Raji (cell line): ENCODE data around the gene CDC25B.

Experiments
- POLR2A ChIP-seq: IDR thresholded peaks from 2 replicates; pipeline ENCODE4 v1.6.1; 2011; ENCODE audit warnings: low read depth, low read length, control low read depth; ENCODE audit not compliant: insufficient read depth

Gene CDC25B

DNA sequence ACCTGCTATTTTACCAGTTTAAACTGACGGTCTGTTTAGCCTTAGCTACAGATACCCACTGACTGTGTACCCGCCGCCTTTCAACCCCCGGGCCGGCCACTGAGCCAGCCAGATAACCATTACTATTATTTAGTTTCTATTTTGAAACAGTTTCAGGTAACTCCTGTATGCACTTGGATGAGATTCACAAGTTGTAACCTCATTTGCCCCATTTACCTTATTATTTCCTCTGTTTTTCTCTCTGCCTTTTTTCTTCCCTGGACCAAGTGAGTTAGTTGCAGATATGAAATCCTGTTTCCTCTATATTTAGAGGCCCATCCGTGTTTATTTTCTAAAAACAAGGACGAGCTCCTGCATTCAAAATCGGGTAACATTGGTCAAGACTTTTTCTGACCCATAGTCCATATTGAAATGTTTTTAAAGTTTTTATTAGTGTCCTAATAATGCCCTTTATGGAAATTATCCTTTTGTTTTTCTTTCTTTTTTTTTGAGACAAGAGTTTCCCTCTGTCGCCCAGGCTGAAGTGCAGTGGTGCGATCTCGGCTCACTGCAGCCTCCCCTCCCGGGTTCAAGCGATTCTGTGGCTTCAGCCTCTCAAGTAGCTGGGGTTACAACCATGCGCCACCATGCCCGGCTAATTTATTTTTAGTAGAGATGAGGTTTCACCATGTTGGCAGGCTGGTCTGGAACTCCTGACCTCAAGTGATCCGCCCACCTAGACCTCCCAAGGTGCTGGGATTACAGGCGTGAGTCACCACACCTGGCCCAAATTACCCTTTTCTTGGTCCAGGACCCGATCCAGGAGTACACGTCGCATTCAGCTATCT is 25.0 kb downstream of the CDC25B start:
- no peak for TF ChIP-seq POLR2A

DNA sequence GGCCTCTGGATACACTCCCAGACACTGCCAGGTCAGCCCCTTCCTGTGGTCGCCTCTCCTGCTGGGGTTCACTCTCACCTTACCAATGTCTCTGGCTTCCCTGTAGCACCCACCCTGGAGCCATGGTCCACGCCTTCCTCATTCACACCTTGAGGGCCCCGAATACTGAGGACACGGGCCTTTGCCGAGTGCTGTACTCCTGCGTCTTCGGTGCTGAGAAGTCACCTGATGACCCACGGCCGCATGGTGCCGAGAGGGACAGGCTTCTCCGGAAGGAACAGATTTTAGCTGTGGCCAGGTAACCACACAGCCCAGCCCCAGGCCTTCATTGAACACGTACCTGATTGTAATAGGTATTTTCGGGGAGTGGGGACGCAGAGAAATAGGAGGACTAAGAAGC is 25.9 kb downstream of the CDC25B start:
- TF ChIP-seq POLR2A: no peak

DNA sequence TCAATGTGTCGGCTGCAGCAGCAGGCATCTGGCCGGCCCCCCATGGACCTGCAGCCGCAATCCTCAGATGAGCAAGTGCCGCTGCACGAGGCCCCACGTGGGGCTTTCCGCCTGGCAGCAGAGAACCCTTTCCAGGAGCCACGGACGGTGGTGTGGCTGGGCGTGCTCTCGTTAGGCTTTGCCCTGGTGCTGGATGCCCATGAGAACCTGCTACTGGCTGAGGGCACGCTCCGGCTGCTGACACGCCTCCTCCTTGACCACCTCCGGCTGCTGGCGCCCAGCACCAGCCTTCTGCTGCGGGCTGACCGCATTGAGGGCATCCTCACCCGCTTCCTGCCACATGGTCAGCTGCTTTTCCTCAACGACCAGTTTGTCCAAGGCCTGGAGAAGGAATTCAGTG is 27.8 kb downstream of the CDC25B start:
- no peak for TF ChIP-seq POLR2A

DNA sequence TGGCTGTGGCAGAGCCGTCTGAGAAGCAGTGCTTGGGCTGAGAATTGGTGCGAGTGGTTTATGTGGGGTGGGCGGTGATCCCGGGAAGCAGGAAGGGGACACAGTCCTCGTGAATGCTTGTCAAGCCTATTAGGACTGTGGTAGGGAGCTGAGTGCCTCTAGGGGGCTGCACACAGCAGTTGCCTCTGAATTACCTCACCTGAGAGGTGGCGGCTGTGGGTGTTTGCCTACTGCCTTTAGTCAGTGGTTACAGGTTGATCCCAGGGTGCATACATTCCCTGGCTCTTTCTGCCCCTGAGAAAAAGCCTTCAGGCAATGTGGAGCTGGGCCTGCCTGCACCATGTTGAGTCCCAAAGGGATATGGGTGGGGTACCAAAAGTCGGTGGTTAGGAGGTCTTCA is 29.4 kb downstream of the CDC25B start:
- no peak for TF ChIP-seq POLR2A

DNA sequence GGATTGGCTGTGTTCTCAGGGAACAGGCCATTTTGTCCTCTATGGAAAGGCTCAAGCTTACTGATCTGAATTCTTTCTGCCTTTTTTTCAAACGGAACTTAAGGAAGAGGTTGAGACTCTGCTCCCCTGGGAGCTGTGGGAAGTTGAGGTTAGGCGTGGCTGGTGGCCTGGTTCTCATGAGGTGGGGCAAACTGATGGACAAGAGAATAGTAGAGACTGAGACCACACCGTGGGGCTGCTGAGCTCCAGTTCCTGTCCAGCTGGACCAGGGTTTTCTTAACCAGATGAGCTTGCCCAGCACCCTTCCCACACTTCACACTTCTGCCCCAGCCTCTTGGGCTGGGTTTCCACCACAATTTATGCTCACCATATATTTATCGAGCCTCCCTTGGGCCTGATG is 30.3 kb downstream of the CDC25B start:
- no peak for TF ChIP-seq POLR2A

DNA sequence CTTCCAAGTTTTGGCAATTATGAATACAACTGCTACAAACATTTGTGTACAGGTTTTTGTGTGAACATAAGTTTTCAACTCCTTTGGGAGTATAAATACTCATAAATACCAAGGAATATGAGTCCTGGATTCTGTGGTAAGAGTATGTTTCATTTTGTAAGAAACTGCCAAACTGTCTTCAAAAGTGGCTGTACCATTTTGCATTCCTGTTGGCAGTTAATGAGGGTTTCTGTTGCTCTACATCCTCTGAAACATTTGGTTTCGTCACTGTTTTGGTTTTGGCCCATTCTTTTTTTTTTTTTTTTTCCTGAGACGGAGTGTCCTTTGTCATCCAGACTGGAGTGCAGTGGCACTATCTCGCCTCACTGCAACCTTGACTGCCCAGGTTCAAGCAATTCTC is 32.7 kb downstream of the CDC25B start:
- no peak for TF ChIP-seq POLR2A

DNA sequence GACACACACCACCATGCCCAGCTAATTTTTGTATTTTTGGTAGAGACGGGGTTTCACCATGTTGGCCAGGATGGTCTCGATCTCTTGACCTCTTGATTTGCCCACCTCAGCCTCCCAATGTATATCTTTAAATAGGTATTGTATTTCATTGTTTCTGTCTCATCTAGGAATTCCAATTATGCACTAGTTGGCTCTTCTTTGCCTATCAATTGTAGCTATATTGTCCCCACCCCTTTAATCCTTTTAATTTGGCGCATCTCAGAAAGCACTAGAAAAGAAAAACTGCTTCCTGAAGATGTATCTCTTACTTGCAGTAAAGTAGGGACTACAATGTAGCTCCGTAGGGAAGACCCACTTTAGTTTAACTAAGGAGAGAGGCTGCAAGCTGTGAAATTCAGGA is 40.0 kb downstream of the CDC25B start:
- no peak for TF ChIP-seq POLR2A

DNA sequence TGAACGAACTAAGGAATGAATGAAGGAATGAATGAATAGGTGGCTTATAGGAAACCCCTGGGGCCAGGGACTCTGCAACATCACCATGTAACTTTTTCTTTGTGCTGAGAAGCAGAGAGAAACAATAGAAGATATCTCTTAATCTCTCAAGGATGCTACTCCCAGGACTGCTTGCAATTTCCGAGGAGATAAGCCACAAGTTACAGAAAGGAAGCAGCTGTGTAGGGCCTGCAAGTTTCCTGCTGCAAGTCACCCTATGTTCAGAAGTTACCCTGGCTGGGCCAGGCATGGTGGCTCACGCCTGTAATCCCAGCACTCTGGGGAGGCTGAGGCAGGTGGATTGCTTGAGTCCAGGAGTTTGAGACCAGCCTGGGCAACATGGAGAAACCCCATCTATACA is 43.2 kb downstream of the CDC25B start:
- TF ChIP-seq POLR2A: no peak

DNA sequence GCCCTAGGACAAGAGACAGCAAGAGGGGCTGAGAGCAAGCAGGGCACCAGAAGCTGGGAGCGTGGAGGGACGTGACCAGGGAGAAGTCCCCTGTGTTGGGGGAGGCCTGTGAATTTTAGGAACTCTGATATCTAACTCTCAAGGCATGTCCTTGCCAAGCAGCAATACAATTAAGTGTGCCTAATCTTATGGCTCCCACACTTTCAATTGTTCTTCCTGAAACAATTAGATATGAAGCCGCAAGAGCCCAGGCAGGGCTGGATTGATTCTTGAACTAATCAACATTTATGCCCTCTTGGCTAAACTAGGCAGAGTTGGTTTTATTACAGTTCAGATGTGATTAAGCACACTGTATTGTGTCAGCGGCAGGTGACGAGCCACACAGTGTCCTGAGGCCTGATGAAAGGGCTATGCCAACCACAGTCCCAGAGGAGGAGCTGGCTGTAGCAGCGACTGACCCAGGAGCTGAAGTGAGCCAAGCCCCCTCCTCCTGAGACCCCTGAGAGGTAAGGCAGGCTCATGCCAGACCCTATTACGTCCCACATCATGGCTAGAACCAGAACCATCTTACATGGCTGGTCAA is 46.3 kb downstream of the CDC25B start:
- TF ChIP-seq POLR2A: no peak

DNA sequence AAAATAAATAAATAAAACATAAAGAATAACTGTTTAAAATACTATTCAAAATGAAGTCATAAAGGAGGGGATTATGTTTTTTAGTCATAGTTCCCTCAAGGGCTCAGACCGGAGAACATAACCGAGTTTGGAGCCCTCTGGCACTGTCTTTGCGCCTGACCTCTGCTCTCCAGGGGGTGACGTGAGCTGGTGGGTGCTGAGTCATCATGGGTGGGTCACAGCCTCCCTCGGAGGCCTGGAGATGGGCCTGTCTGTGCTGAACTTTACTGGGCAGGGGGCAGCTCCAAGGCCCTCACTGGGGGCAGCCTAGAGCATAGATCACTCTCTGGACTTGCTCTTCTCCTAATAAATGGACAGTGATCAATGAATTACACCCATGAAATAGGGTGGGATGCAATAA is 47.4 kb downstream of the CDC25B start:
- TF ChIP-seq POLR2A: no peak

DNA sequence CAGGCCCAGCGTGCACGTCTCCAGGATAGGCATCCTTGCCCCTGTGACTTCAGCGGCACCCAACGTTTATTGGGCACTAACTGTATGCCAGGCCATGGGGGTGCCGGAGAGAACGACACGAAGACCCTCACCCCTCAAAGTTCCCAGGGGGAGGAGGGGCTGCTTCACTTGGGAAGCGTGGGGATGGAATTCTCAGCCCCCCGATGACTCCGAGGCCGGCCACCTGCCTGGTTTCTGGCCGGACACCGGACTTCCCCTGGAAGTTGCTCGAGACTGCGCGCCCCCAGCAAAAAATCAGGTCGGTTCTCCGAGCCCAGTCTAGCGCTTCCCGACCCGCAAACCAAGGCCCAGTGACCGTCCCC is 50.2 kb downstream of the CDC25B start:
- no peak; the same call in 1 of the 2 replicates for TF ChIP-seq POLR2A

DNA sequence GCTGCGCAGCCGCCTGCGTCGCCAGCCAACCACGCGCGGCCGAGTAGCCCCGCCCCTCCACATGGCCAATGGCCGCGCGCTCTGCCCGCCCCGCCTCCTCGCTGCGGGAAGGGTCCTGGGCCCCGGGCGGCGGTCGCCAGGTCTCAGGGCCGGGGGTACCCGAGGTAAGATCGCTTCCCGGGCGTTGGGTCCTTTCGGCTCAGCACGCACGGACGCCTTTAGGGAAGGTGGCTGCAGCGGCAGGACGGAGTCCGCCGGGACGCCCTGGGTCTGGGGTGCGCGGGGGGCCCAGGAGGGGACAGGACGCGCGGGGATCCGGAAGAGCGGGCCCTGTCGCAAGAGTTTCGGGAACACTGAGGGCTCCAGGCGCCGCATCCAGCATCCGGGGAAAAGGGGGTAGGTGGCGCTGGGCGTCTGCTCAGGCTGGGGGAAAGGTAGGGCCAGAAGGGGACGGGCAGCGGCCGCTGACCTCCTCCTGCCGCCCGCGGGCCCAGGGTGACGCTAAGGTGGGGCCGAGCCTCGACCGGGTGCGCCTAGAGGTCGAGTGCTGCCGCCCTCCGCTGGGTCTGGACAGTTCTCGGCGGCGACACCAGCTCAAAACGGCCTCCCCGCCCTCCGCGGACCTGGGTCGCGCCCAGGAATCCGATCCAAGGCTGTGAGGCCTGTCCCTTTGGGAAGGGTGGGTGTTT is 50.8 kb downstream of the CDC25B start, which contains the start of gene MAVS:
MAVS (plus strand) TSS at position 95 of the 689 bp plus-strand sequence. CDS start 7,791 bp downstream, outside the sequence.
- peak; percentile 76 for TF ChIP-seq POLR2A

DNA sequence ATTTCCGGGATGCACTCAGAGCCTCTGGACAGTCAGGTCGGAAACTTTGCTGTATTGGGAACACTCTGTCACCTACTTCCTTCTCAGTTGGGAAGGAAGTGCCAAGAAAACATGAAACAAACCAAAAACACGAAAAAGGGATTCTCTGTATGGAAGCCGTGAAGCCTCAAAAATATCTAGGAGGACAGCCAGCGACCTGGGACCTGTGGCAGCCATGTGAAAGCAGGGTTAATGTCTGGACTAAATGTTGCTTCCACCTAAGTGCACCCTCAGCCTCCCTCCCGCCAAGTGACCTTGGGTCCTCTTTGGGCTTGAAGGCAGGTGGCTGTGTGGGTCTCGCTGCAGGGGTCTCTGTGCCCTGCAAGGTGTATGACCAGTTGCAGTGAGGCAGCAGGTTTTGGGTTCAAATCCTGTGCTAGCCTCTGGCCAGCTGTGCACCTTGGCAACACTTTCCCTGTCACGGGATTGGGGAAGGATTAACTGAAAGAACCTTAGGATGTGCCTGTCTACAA is 51.4 kb downstream of the CDC25B start:
- no peak for TF ChIP-seq POLR2A

DNA sequence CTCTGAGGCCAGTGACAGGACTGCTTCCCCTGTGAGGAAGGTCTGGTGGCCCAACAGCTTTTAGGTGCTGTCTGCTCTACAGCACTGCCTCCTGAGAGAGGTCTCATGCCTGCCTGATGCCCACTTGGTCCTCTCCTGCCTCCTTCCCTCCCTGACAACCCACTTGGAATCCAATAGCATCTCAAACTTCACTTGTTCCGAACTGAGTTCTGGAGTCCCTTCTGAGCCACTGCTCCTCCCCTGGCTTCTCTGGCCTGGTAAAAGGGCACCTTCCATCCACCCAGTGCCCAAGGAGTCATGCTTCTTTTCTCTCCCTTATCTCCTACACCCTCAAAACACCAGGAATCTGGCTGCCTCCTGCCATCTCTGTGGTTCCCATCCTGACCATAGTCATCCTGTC is 52.5 kb downstream of the CDC25B start:
- TF ChIP-seq POLR2A: no peak

DNA sequence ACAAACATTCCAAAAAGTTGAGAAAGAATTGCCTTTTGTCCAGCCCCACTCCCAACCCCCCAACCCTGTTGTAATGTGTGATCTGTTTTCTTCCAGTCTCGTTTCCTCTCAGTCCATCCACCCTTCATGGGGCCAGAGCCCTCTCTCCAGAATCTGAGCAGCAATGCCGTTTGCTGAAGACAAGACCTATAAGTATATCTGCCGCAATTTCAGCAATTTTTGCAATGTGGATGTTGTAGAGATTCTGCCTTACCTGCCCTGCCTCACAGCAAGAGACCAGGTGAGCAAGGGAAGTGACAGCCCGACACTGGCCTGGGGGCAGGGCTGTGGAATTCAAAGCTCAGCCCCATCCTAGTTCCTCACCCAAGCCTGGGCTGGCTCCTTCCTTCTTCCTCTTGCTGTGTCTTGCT is 58.4 kb downstream of the CDC25B start:
- TF ChIP-seq POLR2A: no peak
